Measurements from ENCODE around the gene RNF13.

Gene RNF13

DNA sequence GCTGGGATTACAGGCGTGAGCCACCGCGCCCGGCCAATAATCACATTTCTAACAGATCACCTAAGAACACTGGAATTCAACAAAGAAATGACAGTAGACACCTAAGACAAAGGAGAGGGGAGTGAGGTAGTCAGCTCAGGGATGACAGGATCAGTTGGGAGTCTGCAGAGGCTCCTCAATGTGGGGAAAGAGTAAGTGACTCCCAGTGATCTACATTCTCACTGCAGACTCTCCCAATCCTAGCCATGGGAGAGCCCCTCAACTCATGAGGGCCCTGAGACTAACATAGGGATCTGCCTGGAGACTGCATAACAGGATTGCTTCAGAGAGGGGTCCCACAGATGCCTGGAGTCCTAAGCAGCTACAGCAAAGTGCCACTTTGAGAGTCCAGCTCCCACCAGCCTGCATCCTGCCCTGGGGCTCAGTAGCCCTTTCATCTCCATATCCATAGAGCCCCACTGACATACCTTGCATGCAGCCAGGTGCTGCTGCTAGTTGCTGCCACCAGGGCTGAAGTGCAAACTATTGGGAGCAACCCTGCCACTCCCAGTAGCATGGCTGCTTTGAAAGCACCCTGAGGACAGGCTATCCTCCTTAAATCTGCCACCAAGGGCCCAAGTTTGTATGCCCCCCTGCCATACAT lies 179.5 kb downstream of the RNF13 start:
- DNase-seq, result no peak
- Histone ChIP-seq H3K36me3 (ENCODE audit: control insufficient read depth in 1 of 2, insufficient read depth in 2 of 2, low read length in 2 of 2) (no peaks in the 10 kb centered on the region), H2BK120ac (ENCODE audit: insufficient read depth, low read length, poor library complexity) (no peak overlapping the region), H3K4ac (ENCODE audit: low read depth, low read length) (no peak overlapping the region), H4K8ac (ENCODE audit: low read depth, low read length) (no peak overlapping the region), H3K9me3 (ENCODE audit: insufficient read depth, low read depth, low read length) (no peaks in the 10 kb centered on the region), H3K27ac (ENCODE audit: low read depth, low read length) (no peak overlapping the region), H3K4me2 (ENCODE audit: low read length) (no peak overlapping the region), H3K79me1 (ENCODE audit: low read length) (no peaks in the 10 kb centered on the region), H3K4me1 (ENCODE audit: control insufficient read depth in 1 of 2, insufficient read depth in 2 of 2, low read length in 2 of 2) (no peaks in the 10 kb centered on the region), H4K12ac (ENCODE audit: low read depth, low read length) (no peak overlapping the region), H3K23ac (ENCODE audit: low read length) (no peak overlapping the region), H3K4me3 (ENCODE audit: low read depth, low read length) (no peak overlapping the region), H3K27me3 (ENCODE audit: insufficient read depth, low read length) (no peaks in the 10 kb centered on the region), H2AK5ac (ENCODE audit: low read length) (no peak overlapping the region), H3K9ac (ENCODE audit: low read length) (no peak overlapping the region), H2BK5ac (ENCODE audit: low read depth, low read length, poor library complexity) (no peak overlapping the region), H3K18ac (ENCODE audit: low read length) (no peak overlapping the region), H4K91ac (ENCODE audit: low read depth, low read length) (no peak overlapping the region), H3K79me2 (ENCODE audit: control insufficient read depth, insufficient read depth, low read length, poor library complexity) (no peaks in the 10 kb centered on the region), H3K14ac (ENCODE audit: low read length) (no peak overlapping the region), H2BK12ac (ENCODE audit: low read length) (no peak overlapping the region), H2AFZ (ENCODE audit: insufficient read depth, low read length, poor library complexity) (no peak overlapping the region)
- WGBS (ENCODE audit: extremely low coverage, insufficient coverage, insufficient read length), result no CpG with 5 or more reads among the region's 4 CpGs

DNA sequence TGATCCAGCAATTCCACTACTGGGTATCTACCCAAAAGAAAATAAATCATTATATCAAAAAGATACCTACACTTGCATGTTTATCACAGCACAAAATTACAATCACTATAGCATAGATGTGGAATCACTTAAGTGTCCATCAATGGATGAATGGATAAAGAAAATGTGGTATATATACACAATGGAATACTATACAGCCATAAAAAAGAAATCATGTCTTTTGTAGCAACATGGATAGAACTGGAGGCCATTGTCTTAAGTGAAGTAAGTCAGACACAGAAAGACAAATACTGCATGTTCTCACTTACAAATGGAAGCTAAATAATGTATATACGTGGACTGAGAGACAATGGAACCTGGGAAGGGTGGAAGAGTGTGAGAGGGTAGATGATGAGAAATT lies 185.9 kb downstream of the RNF13 start:
- H3K27ac ChIP-seq (ENCODE audit: low read depth, low read length), result no peak overlapping the region
- H3K79me1 ChIP-seq (ENCODE audit: low read length), result no peaks in the 10 kb centered on the region
- no peak overlapping the region for H3K4ac ChIP-seq (ENCODE audit: low read depth, low read length)
- no peak overlapping the region for H2AK5ac ChIP-seq (ENCODE audit: low read length)
- WGBS (ENCODE audit: extremely low coverage, insufficient coverage, insufficient read length), result no CpG with 5 or more reads among the region's 1 CpG
- H3K14ac ChIP-seq (ENCODE audit: low read length), result no peak overlapping the region
- H3K79me2 ChIP-seq (ENCODE audit: control insufficient read depth, insufficient read depth, low read length, poor library complexity), result no peaks in the 10 kb centered on the region
- no peak overlapping the region for H3K18ac ChIP-seq (ENCODE audit: low read length)
- no peaks in the 10 kb centered on the region for H3K4me1 ChIP-seq (ENCODE audit: control insufficient read depth in 1 of 2, insufficient read depth in 2 of 2, low read length in 2 of 2)
- no peak overlapping the region for H2BK5ac ChIP-seq (ENCODE audit: low read depth, low read length, poor library complexity)
- no peak overlapping the region for H2BK12ac ChIP-seq (ENCODE audit: low read length)
- no peak overlapping the region for H2BK120ac ChIP-seq (ENCODE audit: insufficient read depth, low read length, poor library complexity)
- H3K9me3 ChIP-seq (ENCODE audit: insufficient read depth, low read depth, low read length), result no peaks in the 10 kb centered on the region
- no peak overlapping the region for H3K23ac ChIP-seq (ENCODE audit: low read length)
- DNase-seq, result no peak
- H3K9ac ChIP-seq (ENCODE audit: low read length), result no peak overlapping the region
- H4K91ac ChIP-seq (ENCODE audit: low read depth, low read length), result no peak overlapping the region
- H4K8ac ChIP-seq (ENCODE audit: low read depth, low read length), result no peak overlapping the region
- H4K12ac ChIP-seq (ENCODE audit: low read depth, low read length), result no peak overlapping the region
- no peak overlapping the region for H3K4me3 ChIP-seq (ENCODE audit: low read depth, low read length)
- no peaks in the 10 kb centered on the region for H3K36me3 ChIP-seq (ENCODE audit: control insufficient read depth in 1 of 2, insufficient read depth in 2 of 2, low read length in 2 of 2)
- no peak overlapping the region for H3K4me2 ChIP-seq (ENCODE audit: low read length)
- no peaks in the 10 kb centered on the region for H3K27me3 ChIP-seq (ENCODE audit: insufficient read depth, low read length)
- H2AFZ ChIP-seq (ENCODE audit: insufficient read depth, low read length, poor library complexity), result no peak overlapping the region

DNA sequence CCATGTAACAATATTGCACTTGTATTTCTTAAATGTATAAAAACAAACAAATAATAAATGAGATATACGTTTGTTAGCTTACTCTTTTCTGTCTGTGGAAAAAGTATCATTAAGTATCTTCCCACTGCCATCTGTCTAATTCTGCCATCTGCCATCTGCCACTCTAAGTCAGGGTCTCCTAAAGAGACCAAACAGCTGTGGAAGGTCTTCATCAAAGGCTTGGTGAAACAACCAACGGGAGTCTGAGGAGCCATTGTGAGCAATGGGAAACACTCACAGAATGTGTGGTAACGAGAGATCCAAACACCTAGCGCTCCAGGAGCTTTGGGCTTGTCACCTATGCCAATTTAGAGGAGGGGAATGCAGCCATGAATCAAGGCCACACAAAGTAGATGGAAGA lies 186.4 kb downstream of the RNF13 start:
- H3K36me3 ChIP-seq (ENCODE audit: control insufficient read depth in 1 of 2, insufficient read depth in 2 of 2, low read length in 2 of 2), result no peaks in the 10 kb centered on the region
- DNase-seq, result no peak
- no peak overlapping the region for H3K9ac ChIP-seq (ENCODE audit: low read length)
- H2BK5ac ChIP-seq (ENCODE audit: low read depth, low read length, poor library complexity), result no peak overlapping the region
- no peaks in the 10 kb centered on the region for H3K27me3 ChIP-seq (ENCODE audit: insufficient read depth, low read length)
- H2AFZ ChIP-seq (ENCODE audit: insufficient read depth, low read length, poor library complexity), result no peak overlapping the region
- no peak overlapping the region for H3K4ac ChIP-seq (ENCODE audit: low read depth, low read length)
- H3K9me3 ChIP-seq (ENCODE audit: insufficient read depth, low read depth, low read length), result no peaks in the 10 kb centered on the region
- H3K4me2 ChIP-seq (ENCODE audit: low read length), result no peak overlapping the region
- H3K14ac ChIP-seq (ENCODE audit: low read length), result no peak overlapping the region
- no peak overlapping the region for H2AK5ac ChIP-seq (ENCODE audit: low read length)
- no peak overlapping the region for H3K4me3 ChIP-seq (ENCODE audit: low read depth, low read length)
- H3K18ac ChIP-seq (ENCODE audit: low read length), result no peak overlapping the region
- H3K27ac ChIP-seq (ENCODE audit: low read depth, low read length), result no peak overlapping the region
- no peak overlapping the region for H4K12ac ChIP-seq (ENCODE audit: low read depth, low read length)
- no peak overlapping the region for H2BK12ac ChIP-seq (ENCODE audit: low read length)
- H3K4me1 ChIP-seq (ENCODE audit: control insufficient read depth in 1 of 2, insufficient read depth in 2 of 2, low read length in 2 of 2), result no peaks in the 10 kb centered on the region
- no CpG with 5 or more reads among the region's 4 CpGs for WGBS (ENCODE audit: extremely low coverage, insufficient coverage, insufficient read length)
- H3K23ac ChIP-seq (ENCODE audit: low read length), result no peak overlapping the region
- H3K79me1 ChIP-seq (ENCODE audit: low read length), result no peaks in the 10 kb centered on the region
- H4K91ac ChIP-seq (ENCODE audit: low read depth, low read length), result no peak overlapping the region
- no peaks in the 10 kb centered on the region for H3K79me2 ChIP-seq (ENCODE audit: control insufficient read depth, insufficient read depth, low read length, poor library complexity)
- no peak overlapping the region for H4K8ac ChIP-seq (ENCODE audit: low read depth, low read length)
- H2BK120ac ChIP-seq (ENCODE audit: insufficient read depth, low read length, poor library complexity), result no peak overlapping the region

DNA sequence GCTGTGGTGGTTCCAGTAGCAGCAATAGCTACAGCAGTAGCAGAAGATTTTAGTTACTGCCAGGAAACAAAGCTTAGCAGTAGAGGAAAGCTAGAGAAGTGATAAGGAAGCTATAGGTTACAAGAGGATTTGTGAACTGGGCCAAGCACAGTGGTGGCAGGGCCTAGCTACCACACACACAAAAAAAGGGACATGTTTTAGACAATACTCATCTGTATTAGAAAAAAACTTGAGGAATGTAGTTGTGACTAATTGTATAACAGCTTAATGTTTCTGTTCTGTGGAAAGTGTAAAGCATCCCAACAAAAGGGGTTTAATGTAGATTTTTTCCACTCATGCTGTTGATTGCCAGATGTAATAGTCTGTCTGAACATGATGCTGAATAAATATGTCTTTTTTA lies 187.6 kb downstream of the RNF13 start:
- Histone ChIP-seq H4K8ac (ENCODE audit: low read depth, low read length) (no peak overlapping the region), H3K4ac (ENCODE audit: low read depth, low read length) (no peak overlapping the region)

More for the DNA sequence above, 187.6 kb downstream of the RNF13 start:
- H3K9me3 ChIP-seq (ENCODE audit: insufficient read depth, low read depth, low read length), result no peaks in the 10 kb centered on the region
- no peak overlapping the region for H2BK120ac ChIP-seq (ENCODE audit: insufficient read depth, low read length, poor library complexity)
- H4K91ac ChIP-seq (ENCODE audit: low read depth, low read length), result no peak overlapping the region
- no peak overlapping the region for H3K9ac ChIP-seq (ENCODE audit: low read length)
- no peak overlapping the region for H3K23ac ChIP-seq (ENCODE audit: low read length)
- no peak overlapping the region for H3K18ac ChIP-seq (ENCODE audit: low read length)
- no peaks in the 10 kb centered on the region for H3K27me3 ChIP-seq (ENCODE audit: insufficient read depth, low read length)
- no peak overlapping the region for H2BK5ac ChIP-seq (ENCODE audit: low read depth, low read length, poor library complexity)
- peaks cover 2% of the 10 kb centered on the region for H3K79me1 ChIP-seq (ENCODE audit: low read length)
- no peak overlapping the region for H3K4me3 ChIP-seq (ENCODE audit: low read depth, low read length)
- no peaks in the 10 kb centered on the region for H3K79me2 ChIP-seq (ENCODE audit: control insufficient read depth, insufficient read depth, low read length, poor library complexity)
- H2AFZ ChIP-seq (ENCODE audit: insufficient read depth, low read length, poor library complexity), result no peak overlapping the region
- no peak overlapping the region for H2AK5ac ChIP-seq (ENCODE audit: low read length)
- peak in 1 of 2 donors; percentile 23 for DNase-seq
- no peak overlapping the region for H3K14ac ChIP-seq (ENCODE audit: low read length)
- no peak overlapping the region for H2BK12ac ChIP-seq (ENCODE audit: low read length)
- H3K36me3 ChIP-seq (ENCODE audit: control insufficient read depth in 1 of 2, insufficient read depth in 2 of 2, low read length in 2 of 2), result no peaks in the 10 kb centered on the region
- no peak overlapping the region for H3K27ac ChIP-seq (ENCODE audit: low read depth, low read length)
- no peak overlapping the region for H3K4me2 ChIP-seq (ENCODE audit: low read length)
- H3K4me1 ChIP-seq (ENCODE audit: control insufficient read depth in 1 of 2, insufficient read depth in 2 of 2, low read length in 2 of 2), result peaks cover 2 to 3% of the 10 kb centered on the region in 2 experiments
- no peak overlapping the region for H4K12ac ChIP-seq (ENCODE audit: low read depth, low read length)

Measured in trophoblast cell (in vitro differentiated cells and primary cell).